H1 (cell line): ENCODE measurements around the gene HOXB6. TPM values are rescaled to one million over a fixed set of nuclear protein-coding genes. Genes with fewer than 3 reads are reported as not detected.
A peak's percentile ranks its signal among the peaks of the same experiment; 100 is the strongest.

ENCODE experiments used
- CTCF ChIA-PET: fragments of 300-600 bp; sonication (Branson Sonifier 250); formaldehyde crosslinking; loops from one replicate; lab custom pipeline; 2021; ENCODE audit not compliant: partially characterized antibody; lab: Charles Lee
- POLR2A ChIA-PET: fragments of 300-600 bp; sonication (Branson Sonifier 250); formaldehyde crosslinking; loops from one replicate; lab custom pipeline; 2021; ENCODE audit warnings: inconsistent platforms; ENCODE audit not compliant: partially characterized antibody; lab: Charles Lee
- DNase-seq, 2 experiments: peaks; one replicate each; pipeline versions ENCODE4 v3.0.0 to v3.0.0-alpha.2; 2010 to 2022; ENCODE audit warnings: low spot score in 2 of 2, low read depth in 1 of 2, mixed read lengths in 1 of 2
- FAIRE-seq: peaks from 2 replicates; lab custom pipeline; 2011; peaks lifted over from hg19 to GRCh38; lab: Jason Lieb, UNC
- H2AFZ ChIP-seq: 2 replicates; pipeline ENCODE4 v1.8.1; 2012; ENCODE audit warnings: low read length, inconsistent platforms
- H2AK5ac ChIP-seq: 2 replicates; pipeline ENCODE4 v1.6.1; 2013; ENCODE audit warnings: low read depth, low read length
- H2BK120ac ChIP-seq: replicated peaks from 2 replicates; pipeline ENCODE3; 2013; ENCODE audit warnings: low read depth, low read length, inconsistent platforms
- H2BK12ac ChIP-seq: 2 replicates; pipeline ENCODE4 v1.6.1; 2013; ENCODE audit warnings: low read depth, low read length
- H2BK15ac ChIP-seq: 2 replicates; pipeline ENCODE4 v1.6.1; 2013; ENCODE audit warnings: low read length
- H2BK20ac ChIP-seq: 2 replicates; pipeline ENCODE4 v1.6.1; 2013; ENCODE audit warnings: low read length
- H2BK5ac ChIP-seq: 2 replicates; pipeline ENCODE4 v1.6.1; 2013; ENCODE audit warnings: low read depth, low read length
- H3K14ac ChIP-seq: 2 replicates; pipeline ENCODE4 v1.6.1; 2013; ENCODE audit warnings: inconsistent platforms; ENCODE audit not compliant: insufficient read length
- H3K18ac ChIP-seq: 2 replicates; pipeline ENCODE4 v1.6.1; 2013; ENCODE audit warnings: low read length; ENCODE audit errors: extremely low read depth
- H3K23ac ChIP-seq: 2 replicates; pipeline ENCODE4 v1.6.1; 2013; ENCODE audit warnings: inconsistent platforms; ENCODE audit not compliant: insufficient read length
- H3K23me2 ChIP-seq: 2 replicates; pipeline ENCODE4 v1.6.1; 2013; ENCODE audit warnings: low read depth, low read length
- H3K27ac ChIP-seq: 2 replicates; pipeline ENCODE4 v1.6.1; 2011; ENCODE audit warnings: low read depth, low read length, inconsistent platforms
- H3K27me3 ChIP-seq, 4 experiments: replicated peaks in 1 of 4; 1 replicate in 1 of 4; 2 replicates in 3 of 4; pipeline versions ENCODE4 v1.6.1 to v1.8.1; 2011 to 2013; ENCODE audit warnings: low read length in 3 of 4, mild to moderate bottlenecking in 3 of 4, inconsistent platforms in 2 of 4, mixed read lengths in 2 of 4, moderate library complexity in 1 of 4; ENCODE audit not compliant: control insufficient read depth in 3 of 4, insufficient read depth in 3 of 4; ENCODE audit errors: extremely low read depth in 1 of 4
- H3K36me3 ChIP-seq, 4 experiments: 2 replicates each; pipeline versions ENCODE4 v1.6.1 to v1.8.1; 2011 to 2013; ENCODE audit warnings: mild to moderate bottlenecking in 4 of 4, low read length in 3 of 4, moderate library complexity in 2 of 4, control low read depth in 1 of 4, inconsistent platforms in 1 of 4; ENCODE audit not compliant: insufficient read depth in 4 of 4, control insufficient read depth in 2 of 4
- H3K4ac ChIP-seq: replicated peaks from 2 replicates; pipeline ENCODE3; 2013; ENCODE audit warnings: low read length, low read depth, mixed read lengths, inconsistent platforms; ENCODE audit not compliant: insufficient read length
- H3K4me1 ChIP-seq, 4 experiments: replicated peaks in 1 of 4; 1 replicate in 1 of 4; 2 replicates in 3 of 4; pipeline versions ENCODE4 v1.6.1 to v1.8.1; 2011 to 2013; ENCODE audit warnings: low read length in 3 of 4, inconsistent platforms in 2 of 4, mixed read lengths in 1 of 4; ENCODE audit not compliant: insufficient read depth in 4 of 4, control insufficient read depth in 3 of 4
- H3K4me2 ChIP-seq, 2 experiments: 2 replicates each; pipeline versions ENCODE4 v1.6.1 to v1.8.1; 2011 to 2013; ENCODE audit warnings: low read depth in 2 of 2, low read length in 2 of 2, control low read depth in 1 of 2, inconsistent platforms in 1 of 2, mild to moderate bottlenecking in 1 of 2; ENCODE audit not compliant: insufficient read depth in 1 of 2
- H3K4me3 ChIP-seq, 4 experiments: fragments of 200-600, 300-600 bp in 1 of 4; sonication (generic), shearing (Covaris generic), sonication (Bioruptor Twin) in 1 of 4; 2 replicates each; pipeline versions ENCODE4 v1.5.1 to v1.8.1; 2011 to 2016; ENCODE audit warnings: low read length in 4 of 4, low read depth in 3 of 4, control low read depth in 2 of 4, inconsistent platforms in 2 of 4, mild to moderate bottlenecking in 2 of 4, mixed read lengths in 1 of 4, moderate library complexity in 1 of 4; ENCODE audit not compliant: insufficient read depth in 2 of 4; ENCODE audit errors: extremely low read depth in 1 of 4
- H3K56ac ChIP-seq: replicated peaks from 2 replicates; pipeline ENCODE3; 2013; ENCODE audit warnings: low read depth, mild to moderate bottlenecking, mixed read lengths, low read length, inconsistent platforms; ENCODE audit not compliant: insufficient read length
- H3K79me1 ChIP-seq: 2 replicates; pipeline ENCODE4 v1.6.1; 2013; ENCODE audit warnings: low read depth, low read length, control low read depth
- H3K79me2 ChIP-seq, 2 experiments: 2 replicates each; pipeline versions ENCODE4 v1.6.1 to v1.8.1; 2012 to 2013; ENCODE audit warnings: low read length in 2 of 2, mild to moderate bottlenecking in 2 of 2, inconsistent platforms in 1 of 2; ENCODE audit not compliant: insufficient read depth in 2 of 2, control insufficient read depth in 1 of 2
- H3K9ac ChIP-seq, 4 experiments: replicated peaks in 1 of 4; 1 replicate in 1 of 4; 2 replicates in 3 of 4; pipeline versions ENCODE4 v1.6.1 to v1.8.1; 2011 to 2013; ENCODE audit warnings: low read depth in 3 of 4, low read length in 3 of 4, control low read depth in 2 of 4, mild to moderate bottlenecking in 2 of 4, moderate library complexity in 2 of 4, inconsistent platforms in 1 of 4; ENCODE audit errors: extremely low read depth in 1 of 4
- H3K9me3 ChIP-seq, 2 experiments: 2 replicates each; pipeline versions ENCODE4 v1.6.1 to v1.8.1; 2012 to 2013; ENCODE audit warnings: mild to moderate bottlenecking in 2 of 2, moderate library complexity in 2 of 2, control low read depth in 1 of 2, inconsistent platforms in 1 of 2, low read depth in 1 of 2, low read length in 1 of 2, mixed read lengths in 1 of 2; ENCODE audit not compliant: insufficient read depth in 2 of 2
- H4K20me1 ChIP-seq, 2 experiments: replicated peaks in 1 of 2; 2 replicates each; pipeline versions ENCODE3 to v1.8.1; 2011 to 2013; ENCODE audit warnings: inconsistent platforms in 2 of 2, low read length in 2 of 2, mild to moderate bottlenecking in 1 of 2; ENCODE audit not compliant: insufficient read depth in 2 of 2, control insufficient read depth in 1 of 2
- H4K5ac ChIP-seq: 2 replicates; pipeline ENCODE4 v1.6.1; 2013; ENCODE audit warnings: low read length, low read depth, mixed read lengths, inconsistent platforms; ENCODE audit not compliant: insufficient read length
- H4K8ac ChIP-seq: 2 replicates; pipeline ENCODE4 v1.8.0; 2013; ENCODE audit warnings: mild to moderate bottlenecking, moderate library complexity, low read length, inconsistent platforms; ENCODE audit not compliant: insufficient read depth; ENCODE audit errors: extremely low read depth
- H4K91ac ChIP-seq: replicated peaks from 2 replicates; pipeline ENCODE3; 2013; ENCODE audit warnings: low read length, mixed read lengths, inconsistent platforms; ENCODE audit not compliant: insufficient read length
- BACH1 ChIP-seq: IDR thresholded peaks from 2 replicates; pipeline ENCODE4 v1.6.1; 2012; ENCODE audit warnings: low read length, improper control_type of control experiment
- BCL11A ChIP-seq, 2 experiments: IDR thresholded peaks; one replicate each; pipeline ENCODE4 v1.6.1; 2011; ENCODE audit warnings: low read depth in 2 of 2, low read length in 2 of 2, mild to moderate bottlenecking in 2 of 2
- CBX8 ChIP-seq: fragments of 300-800, 300-1000 bp; sonication (generic); IDR thresholded peaks from 2 replicates; pipeline ENCODE4 v1.7.1; 2016; ENCODE audit warnings: low read depth, low read length, borderline replicate concordance
- EGR1 ChIP-seq: IDR thresholded peaks from 2 replicates; pipeline ENCODE4 v1.6.1; 2011; ENCODE audit warnings: low read depth, low read length, borderline replicate concordance
- HDAC2 ChIP-seq, 2 experiments: fragments of 300-600 bp in 1 of 2; sonication (generic) in 1 of 2; IDR thresholded peaks; 2 replicates each; pipeline ENCODE4 v1.6.1; 2011 to 2012; ENCODE audit warnings: low read depth in 2 of 2, low read length in 2 of 2, mild to moderate bottlenecking in 2 of 2, moderate library complexity in 2 of 2, borderline replicate concordance in 1 of 2, inconsistent platforms in 1 of 2
- KDM1A ChIP-seq: fragments of 200-600, 300-600 bp; sonication (generic); IDR thresholded peaks from 2 replicates; pipeline ENCODE4 v1.7.1; 2016; ENCODE audit warnings: mild to moderate bottlenecking, low read length, borderline replicate concordance
- PHF8 ChIP-seq: fragments of 200-600 bp; sonication (generic); conservative IDR thresholded peaks from 2 replicates; pipeline ENCODE4 v1.7.1; 2012; ENCODE audit warnings: low read depth, mild to moderate bottlenecking, inconsistent platforms, low read length, moderate library complexity
- POLR2A ChIP-seq, 2 experiments: IDR thresholded peaks; 1 replicate in 1 of 2; 2 replicates in 1 of 2; pipeline ENCODE4 v1.6.1; 2011; ENCODE audit warnings: low read depth in 2 of 2, low read length in 2 of 2, mild to moderate bottlenecking in 2 of 2; ENCODE audit errors: control extremely low read depth in 1 of 2
- SIX5 ChIP-seq: IDR thresholded peaks from 2 replicates; pipeline ENCODE4 v1.6.1; 2011; ENCODE audit warnings: mild to moderate bottlenecking, low read depth, low read length
- SP2 ChIP-seq: IDR thresholded peaks from 2 replicates; pipeline ENCODE4 v1.6.1; 2012; ENCODE audit warnings: mild to moderate bottlenecking, low read length, inconsistent platforms
- TAF1 ChIP-seq: IDR thresholded peaks from 2 replicates; pipeline ENCODE4 v1.6.1; 2011; ENCODE audit warnings: mild to moderate bottlenecking, low read depth, low read length
- TEAD4 ChIP-seq: IDR thresholded peaks from 2 replicates; pipeline ENCODE4 v1.6.1; 2012; ENCODE audit warnings: low read depth, low read length, inconsistent platforms, mixed read lengths
- ZNF274 ChIP-seq: IDR thresholded peaks from 2 replicates; pipeline ENCODE4 v1.7.0; 2012; ENCODE audit warnings: low read length, borderline replicate concordance; ENCODE audit errors: extremely low read depth
- WGBS, 2 experiments: shearing (Covaris generic) in 1 of 2; methylation state at CpG; one replicate each; pipeline versions ENCODE4 v1.1.6 to v1.1.7; 2013 to 2015; ENCODE audit warnings: low lambda C conversion rate in 2 of 2, mixed read lengths in 2 of 2, inconsistent platforms in 1 of 2, low coverage in 1 of 2, missing lambda C conversion rate in 1 of 2; ENCODE audit not compliant: insufficient replicate concordance in 2 of 2, insufficient coverage in 1 of 2, insufficient read length in 1 of 2; ENCODE audit errors: extremely low coverage in 1 of 2, missing lambda C conversion rate in 1 of 2; 5-methylcytosine and 5-hydroxymethylcytosine counted together
- polyA plus RNA-seq, 7 experiments: library from polyadenylated mRNA; depleted of rRNA in 3 of 7; stranded (reverse) in 5 of 7; unstranded in 2 of 7; fragments of >200 nt in 5 of 7; fragments of 200-250 nt in 2 of 7; gene quantifications; 1 replicate in 5 of 7; 2 replicates in 1 of 7; 4 replicates in 1 of 7; pipeline versions ENCODE4 v1.2.1 to v1.2.3, GENCODE V29; 2011 to 2013; ENCODE audit warnings: missing spikeins in 2 of 7, mixed read lengths in 2 of 7
- total RNA-seq: library from RNA; stranded (reverse); fragmentation: NEBNext Ultra II Directional; extraction: Animal tissue kit (Norgen Biotek cat#: 25700); gene quantifications from 2 replicates; pipeline ENCODE4 v1.2.1, GENCODE V29; 2021

The HOXB6 gene
- total and polyA plus RNA-seq, 2 of the 8 experiments (the other 6 are each of a cell fraction or from before 2014, with no cell fraction given): not detected

DNA sequence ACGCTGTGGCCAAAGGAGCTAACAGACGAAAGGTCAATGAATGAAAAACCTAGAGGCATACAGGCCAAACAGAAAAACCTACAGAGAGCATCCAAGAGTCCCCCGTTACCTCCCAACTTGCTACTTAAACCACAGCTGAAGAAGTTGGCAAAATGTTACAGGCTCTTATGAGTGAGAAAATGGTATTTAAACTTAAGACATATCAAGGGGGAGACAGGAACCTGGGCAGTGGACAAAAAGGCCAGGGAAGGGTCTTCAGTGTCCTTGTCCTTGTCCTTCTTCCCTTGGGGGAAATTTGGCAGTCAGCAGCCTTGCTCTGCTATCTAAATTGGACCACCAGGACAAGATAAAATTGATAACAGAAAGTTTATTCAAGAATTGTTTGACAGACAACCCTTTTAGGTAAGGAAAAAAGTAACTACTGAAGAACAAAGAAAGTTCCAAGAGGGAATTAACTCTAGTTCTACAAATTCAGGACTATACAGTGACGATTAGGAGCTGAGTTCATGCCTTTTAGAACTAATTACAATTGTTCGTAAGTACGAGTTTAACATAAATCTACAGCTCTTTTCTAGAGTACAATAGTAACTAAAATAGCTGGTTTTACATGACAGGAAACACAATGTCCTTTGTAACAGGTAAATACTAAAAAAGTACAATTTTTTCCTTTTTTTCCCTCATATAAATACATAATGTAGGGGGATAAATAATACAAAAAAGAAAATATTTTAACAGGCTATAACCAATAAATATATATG is 56.1 kb downstream of the HOXB6 start:
- Histone ChIP-seq H3K4me3 (no peak overlapping the region), H3K56ac (no peak overlapping the region), H3K14ac (no peak overlapping the region), H2BK20ac (no peak overlapping the region), H3K4me1 (peaks cover 6 to 25% (median 8%) of the 10 kb centered on the region in 4 experiments), H2AK5ac (no peak overlapping the region), H3K27me3 (peaks cover 93 to 100% (median 98%) of the 10 kb centered on the region in 4 experiments), H2BK120ac (no peak overlapping the region), H4K8ac (no peak overlapping the region), H3K23ac (no peak overlapping the region), H2AFZ (no peak overlapping the region), H4K91ac (no peak overlapping the region), H3K4ac (no peak overlapping the region), H4K5ac (no peak overlapping the region), H3K79me1 (no peaks in the 10 kb centered on the region), H3K9me3 (no peaks in the 10 kb centered on the region), H3K79me2 (no peaks in the 10 kb centered on the region), H3K18ac (no peak overlapping the region), H3K23me2 (no peaks in the 10 kb centered on the region; the same call in 1 of the 2 replicates), H3K27ac (no peak overlapping the region), H4K20me1 (peaks cover 19 to 21% of the 10 kb centered on the region in 2 experiments), H3K9ac (no peak overlapping the region), H2BK5ac (no peak overlapping the region), H3K36me3 (peaks cover 0 to 3% (median 0%) of the 10 kb centered on the region in 4 experiments; a peak in 1 of 8 replicates), H3K4me2 (peak overlapping the region in 1 of 2 experiments; percentile 10; a peak in 2 of 4 replicates), H2BK15ac (no peak overlapping the region), H2BK12ac (no peak overlapping the region)
- DNase-seq: no peak
- CTCF ChIA-PET: interaction anchor here (1.0 to 6.6 kb wide), 8 partner anchors 9 to 48 kb away, joined by 3 to 53 read pairs (median 14); partner anchors contain the start of genes HOXB1, HOXB3 and HOXB5
- POLR2A ChIA-PET: no interaction called here
- 10% methylated on average over 4 of the region's 6 CpGs; no CpG with 5 or more reads in 1 of the 2 experiments for WGBS, 2 experiments
- FAIRE-seq: no peak
- TF ChIP-seq EGR1: no peak
- TF ChIP-seq HDAC2 (IDR thresholded peaks at IDR 0.05; ENCODE audit: borderline replicate concordance in 1 of 2, low read depth in 2 of 2, low read length in 2 of 2): no peak
- no peak for TF ChIP-seq TAF1
- no peak for TF ChIP-seq CBX8
- TF ChIP-seq TEAD4: no peak
- no peak for TF ChIP-seq POLR2A (IDR thresholded peaks at IDR 0.05; ENCODE audit: control extremely low read depth in 1 of 2, low read depth in 2 of 2, low read length in 2 of 2)
- TF ChIP-seq SIX5: no peak
- no peak for TF ChIP-seq PHF8
- TF ChIP-seq SP2: no peak
- no peak for TF ChIP-seq BACH1
- TF ChIP-seq ZNF274: no peak
- no peak for TF ChIP-seq BCL11A (IDR thresholded peaks at IDR 0.05; ENCODE audit: low read depth in 2 of 2, low read length in 2 of 2)
- TF ChIP-seq KDM1A: no peak
